IMR-90 (cell line): Measurements from ENCODE around the gene CDK7. TPM values are rescaled to one million over a fixed set of nuclear protein-coding genes. Genes with fewer than 3 reads are reported as not detected.

Experiments used
- ATAC-seq: fragments of 200-7000 bp; cut with Tn5 transposase; 2 replicates; pipeline ENCODE4 v1.9.1; 2020; ENCODE audit warnings: low read depth, mild to moderate bottlenecking, moderate library complexity
- BruUV-seq: library from RNA; stranded (reverse); fragments of 400-500 nt; replicated peaks from 2 replicates; lab custom pipeline; 2021; lab: Mats Ljungman, UMichigan
- CTCF ChIA-PET: fragments of 300-600 bp; formaldehyde crosslinking; extraction: SDS; loops from one replicate; lab custom pipeline; 2021; ENCODE audit warnings: antibody characterized with exemption; lab: Yijun Ruan, JAX
- POLR2A ChIA-PET: fragments of 300-600 bp; sonication (Branson Sonifier 250); formaldehyde crosslinking; loops from one replicate; lab custom pipeline; 2022; ENCODE audit warnings: antibody characterized with exemption; ENCODE audit not compliant: unreplicated experiment; lab: Charles Lee
- DNase-seq: peaks from one replicate; pipeline ENCODE4 v3.0.0; 2013
- H2AFZ ChIP-seq: replicated peaks from 2 replicates; pipeline ENCODE3; 2013; ENCODE audit warnings: low read length, mild to moderate bottlenecking; ENCODE audit not compliant: poor library complexity
- H2AK5ac ChIP-seq: 2 replicates; pipeline ENCODE4 v1.6.1; 2013; ENCODE audit warnings: low read depth, low read length, inconsistent platforms
- H2AK9ac ChIP-seq: replicated peaks from 2 replicates; pipeline ENCODE3; 2013; ENCODE audit warnings: mild to moderate bottlenecking, low read depth, low read length, moderate library complexity; ENCODE audit not compliant: poor library complexity
- H2BK120ac ChIP-seq: 2 replicates; pipeline ENCODE4 v1.6.1; 2013; ENCODE audit warnings: low read depth, low read length, inconsistent platforms
- H2BK15ac ChIP-seq: 3 replicates; pipeline ENCODE4 v1.6.1; 2013; ENCODE audit warnings: low read depth, low read length, inconsistent platforms
- H2BK20ac ChIP-seq: 2 replicates; pipeline ENCODE4 v1.6.1; 2013; ENCODE audit warnings: low read depth, mild to moderate bottlenecking, inconsistent platforms, low read length, moderate library complexity
- H2BK5ac ChIP-seq: 2 replicates; pipeline ENCODE4 v1.6.1; 2013; ENCODE audit warnings: mild to moderate bottlenecking, low read depth, low read length, inconsistent platforms; ENCODE audit not compliant: poor library complexity, severe bottlenecking
- H3K14ac ChIP-seq: replicated peaks from 2 replicates; pipeline ENCODE4 v1.6.1; 2013; ENCODE audit warnings: low read depth, low read length, inconsistent platforms
- H3K18ac ChIP-seq: 2 replicates; pipeline ENCODE4 v1.6.1; 2013; ENCODE audit warnings: low read depth, low read length, control low read depth
- H3K23ac ChIP-seq: 2 replicates; pipeline ENCODE4 v1.6.1; 2013; ENCODE audit warnings: low read depth, low read length, inconsistent platforms
- H3K27ac ChIP-seq: 2 replicates; pipeline ENCODE4 v1.5.1; 2013; ENCODE audit warnings: mild to moderate bottlenecking, control low read depth, low read length; ENCODE audit not compliant: insufficient read depth
- H3K27me3 ChIP-seq: 2 replicates; pipeline ENCODE4 v1.6.1; 2013; ENCODE audit warnings: low read length; ENCODE audit not compliant: control insufficient read depth, insufficient read depth
- H3K36me3 ChIP-seq: 2 replicates; pipeline ENCODE4 v1.6.1; 2013; ENCODE audit warnings: low read length, mixed read lengths; ENCODE audit not compliant: control insufficient read depth, insufficient read depth
- H3K4ac ChIP-seq: 2 replicates; pipeline ENCODE4 v1.6.1; 2013; ENCODE audit warnings: low read depth, low read length, inconsistent platforms
- H3K4me1 ChIP-seq: 2 replicates; pipeline ENCODE4 v1.6.1; 2013; ENCODE audit warnings: low read length, mixed read lengths; ENCODE audit not compliant: control insufficient read depth, insufficient read depth
- H3K4me2 ChIP-seq: 2 replicates; pipeline ENCODE4 v1.6.1; 2013; ENCODE audit warnings: low read depth, mild to moderate bottlenecking, control low read depth, low read length, moderate library complexity
- H3K4me3 ChIP-seq: 2 replicates; pipeline ENCODE4 v1.5.1; 2013; ENCODE audit warnings: low read depth, mild to moderate bottlenecking, control low read depth, low read length, moderate library complexity; ENCODE audit not compliant: insufficient read depth
- H3K56ac ChIP-seq: 2 replicates; pipeline ENCODE4 v1.6.1; 2013; ENCODE audit warnings: low read length, inconsistent platforms; ENCODE audit not compliant: insufficient read depth; ENCODE audit errors: extremely low read depth
- H3K79me1 ChIP-seq, 2 experiments: 2 replicates each; pipeline ENCODE4 v1.6.1; 2013; ENCODE audit warnings: low read length in 2 of 2, inconsistent platforms in 1 of 2, low read depth in 1 of 2
- H3K9ac ChIP-seq: 2 replicates; pipeline ENCODE4 v1.6.1; 2013; ENCODE audit warnings: low read depth, low read length, control low read depth
- H3K9me1 ChIP-seq: 2 replicates; pipeline ENCODE4 v1.6.1; 2013; ENCODE audit warnings: low read length, inconsistent platforms; ENCODE audit not compliant: insufficient read depth
- H3K9me3 ChIP-seq: 2 replicates; pipeline ENCODE4 v1.6.1; 2013; ENCODE audit warnings: low read length; ENCODE audit not compliant: control insufficient read depth, insufficient read depth
- H4K20me1 ChIP-seq: 2 replicates; pipeline ENCODE4 v1.6.1; 2013; ENCODE audit warnings: low read length, inconsistent platforms; ENCODE audit not compliant: insufficient read depth
- H4K5ac ChIP-seq: 2 replicates; pipeline ENCODE4 v1.6.1; 2013; ENCODE audit warnings: mild to moderate bottlenecking, low read depth, low read length, control low read depth
- H4K8ac ChIP-seq, 2 experiments: 2 replicates each; pipeline ENCODE4 v1.6.1; 2013; ENCODE audit warnings: low read depth in 2 of 2, low read length in 2 of 2, control low read depth in 1 of 2, inconsistent platforms in 1 of 2
- H4K91ac ChIP-seq: 2 replicates; pipeline ENCODE4 v1.6.1; 2013; ENCODE audit warnings: low read depth, low read length, inconsistent platforms; ENCODE audit not compliant: insufficient read depth
- BHLHE40 ChIP-seq: fragments of 150-350 bp; IDR thresholded peaks from 2 replicates; pipeline ENCODE4 v1.6.1; 2016; ENCODE audit warnings: mild to moderate bottlenecking, low read depth, low read length
- CEBPB ChIP-seq: IDR thresholded peaks from 2 replicates; pipeline ENCODE4 v1.6.1; 2012; ENCODE audit warnings: low read depth, low read length, improper control_type of control experiment
- CTCF ChIP-seq: conservative IDR thresholded peaks from 2 replicates; pipeline ENCODE4 v1.5.1; 2012; ENCODE audit warnings: mild to moderate bottlenecking, low read depth, low read length, improper control_type of control experiment
- FOS ChIP-seq: fragments of 150-350 bp; IDR thresholded peaks from 2 replicates; pipeline ENCODE4 v1.6.1; 2016; ENCODE audit warnings: low read depth, low read length
- MAFK ChIP-seq: IDR thresholded peaks from 2 replicates; pipeline ENCODE4 v1.6.1; 2012; ENCODE audit warnings: low read depth, low read length, improper control_type of control experiment
- POLR2A ChIP-seq: IDR thresholded peaks from 2 replicates; pipeline ENCODE4 v1.6.1; 2012; ENCODE audit warnings: mild to moderate bottlenecking, low read depth, low read length
- USF2 ChIP-seq: fragments of 150-350 bp; IDR thresholded peaks from 2 replicates; pipeline ENCODE4 v1.6.1; 2017; ENCODE audit warnings: mild to moderate bottlenecking, antibody characterized with exemption, low read length, low read depth
- WGBS, 2 experiments: methylation state at CpG; one replicate each; pipeline versions ENCODE4 v1.1.5 to v1.1.7; 2013; ENCODE audit warnings: missing lambda C conversion rate in 2 of 2; ENCODE audit not compliant: insufficient read length in 1 of 2; ENCODE audit errors: extremely low coverage in 2 of 2; 5-methylcytosine and 5-hydroxymethylcytosine counted together
- dilution Hi-C: fragments of 300-500 bp; cut with HindIII; formaldehyde crosslinking; loops from one replicate; pipeline ENCODE4 v1.14.3; 2018; ENCODE audit warnings: low sequenced_read_pairs; ENCODE audit not compliant: unreplicated experiment
- in situ Hi-C: fragments of 300-500 bp; cut with MboI; formaldehyde crosslinking; loops from 3 replicates; pipeline ENCODE4 v1.14.3; 2019; ENCODE audit warnings: low sequenced_read_pairs, inconsistent platforms, mixed read lengths
- intact Hi-C: fragments of 100-400 bp; cut with micrococcal nuclease; formaldehyde crosslinking; loops from 2 replicates; pipeline ENCODE4 v1.10.0; 2022
- polyA plus RNA-seq, 3 experiments: library from polyadenylated mRNA; depleted of rRNA; stranded (reverse); fragments of >200 nt; gene quantifications; 2 replicates each; pipeline ENCODE4 v1.2.3, GENCODE V29; 2012; ENCODE audit warnings: low replicate concordance in 1 of 3
- total RNA-seq: library from RNA; depleted of rRNA; stranded (reverse); fragments of >200 nt; gene quantifications from 2 replicates; pipeline ENCODE4 v1.2.3, GENCODE V29; 2012

Gene CDK7
- total and polyA plus RNA-seq, 2 of the 4 experiments (the other 2 are of a cell fraction) = 59.8 to 65.6 TPM

- BruUV-seq = no TSS peak
- ChIA-PET CTCF (interaction anchor here (1.5 kb wide), 1 partner anchor 164 kb away, joined by 4 read pairs; the partner anchor contains the start of gene SLC30A5), POLR2A (no interaction called here)
- in situ Hi-C loops (no loop called here), intact Hi-C loops (no loop called here), dilution Hi-C loops (no loop called here)
- no CpG with 5 or more reads among the region's 1 CpG for WGBS, 2 experiments
- Histone ChIP-seq H2BK120ac (no peak overlapping the region), H4K5ac (no peak overlapping the region), H2BK15ac (no peak overlapping the region), H4K8ac (no peak overlapping the region), H4K20me1 (peaks cover 7% of the 10 kb centered on the region; the same call in 1 of the 2 replicates), H2AK9ac (no peak overlapping the region), H2BK20ac (no peak overlapping the region), H3K4me2 (no peak overlapping the region), H3K4ac (no peak overlapping the region), H3K36me3 (peaks cover 25% of the 10 kb centered on the region), H3K56ac (no peak overlapping the region), H3K4me1 (peaks cover 6% of the 10 kb centered on the region; the same call in 1 of the 2 replicates), H2AFZ (no peak overlapping the region), H3K27me3 (no peaks in the 10 kb centered on the region), H3K14ac (no peak overlapping the region), H4K91ac (no peak overlapping the region), H3K27ac (no peak overlapping the region), H3K79me1 (peaks cover 21 to 39% of the 10 kb centered on the region in 2 experiments), H3K18ac (no peak overlapping the region), H2BK5ac (no peak overlapping the region), H3K9ac (no peak overlapping the region), H3K9me1 (peaks cover 5% of the 10 kb centered on the region; the same call in 1 of the 2 replicates), H3K4me3 (no peak overlapping the region), H2AK5ac (no peak overlapping the region), H3K9me3 (no peaks in the 10 kb centered on the region), H3K23ac (no peak overlapping the region; the same call in 1 of the 2 replicates)
- TF ChIP-seq MAFK (no peak), CEBPB (no peak), POLR2A (no peak), CTCF (no peak), FOS (no peak), USF2 (no peak), BHLHE40 (no peak)
- DNase-seq (no peak), ATAC-seq (no peak)
These were observed 22.9 kb downstream of the CDK7 start for GRCh38 chr5:69257577-69257976.
